Tibial nerve (tissue), 4 donors: ENCODE measurements around the gene CYP4V2.

Experiments used
- CTCF ChIP-seq, 5 experiments: fragments of 200-600 bp in 3 of 5; fragments of 450-650 bp in 2 of 5; sonication (generic) in 3 of 5; IDR thresholded peaks; one replicate each; pipeline ENCODE4 v1.5.1; 2016 to 2019; ENCODE audit warnings: antibody characterized with exemption in 5 of 5, mild to moderate bottlenecking in 3 of 5, moderate library complexity in 2 of 5
- EP300 ChIP-seq, 2 donors: sonication (generic); formaldehyde crosslinking; IDR thresholded peaks; one replicate each; pipeline ENCODE4 v1.6.1; 2017; ENCODE audit warnings: antibody characterized with exemption in 2 of 2, mild to moderate bottlenecking in 1 of 2
- POLR2A ChIP-seq, 2 donors: fragments of 450-650 bp; IDR thresholded peaks; one replicate each; pipeline ENCODE4 v1.6.1; 2017; ENCODE audit warnings: antibody characterized with exemption in 2 of 2, mild to moderate bottlenecking in 2 of 2, moderate library complexity in 2 of 2

DNA sequence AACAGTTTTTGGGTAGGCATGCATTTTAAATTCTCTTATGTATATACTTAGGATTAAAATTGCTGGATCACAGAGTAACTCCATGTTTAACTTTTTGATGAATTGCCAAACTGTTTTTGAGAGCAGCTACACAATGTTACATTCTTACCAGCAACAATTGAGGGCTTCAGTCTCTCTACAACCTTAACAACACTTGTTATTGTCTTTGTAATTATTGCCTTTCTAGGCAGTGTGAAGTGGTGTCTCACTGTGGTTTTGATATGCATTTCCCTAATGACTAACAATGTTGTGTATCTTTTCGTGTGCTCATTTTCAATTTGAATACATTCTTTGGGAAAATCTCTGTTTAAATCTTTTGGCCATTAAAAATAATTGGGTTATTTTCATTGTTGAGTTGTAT lies 57.3 kb downstream of the CYP4V2 start:
- TF ChIP-seq CTCF (IDR thresholded peaks at IDR 0.05) (no peak), POLR2A (IDR thresholded peaks at IDR 0.05) (no peak), EP300 (IDR thresholded peaks at IDR 0.05) (no peak)
